Renal pelvis (tissue), 4 donors: Measurements from ENCODE around the gene DGKD. TPM values are rescaled to one million over a fixed set of nuclear protein-coding genes. Genes with fewer than 3 reads are reported as not detected.

Experiments
- DNase-seq: peaks from one replicate; pipeline ENCODE4 v3.0.0-alpha.2; 2013
- polyA plus RNA-seq, 3 donors: library from polyadenylated mRNA; unstranded; fragments of 120-200 nt; gene quantifications; one replicate each; pipeline ENCODE4 v1.2.1, GENCODE V29; 2013; ENCODE audit not compliant: insufficient read length in 3 of 3

The DGKD gene
- polyA plus RNA-seq, 3 donors = 23.5 to 37.6 (median 33.5) TPM

- no peak for DNase-seq
Measured at GRCh38 chr2:233408366-233409285, 54.3 kb downstream of the DGKD start.

DNA sequence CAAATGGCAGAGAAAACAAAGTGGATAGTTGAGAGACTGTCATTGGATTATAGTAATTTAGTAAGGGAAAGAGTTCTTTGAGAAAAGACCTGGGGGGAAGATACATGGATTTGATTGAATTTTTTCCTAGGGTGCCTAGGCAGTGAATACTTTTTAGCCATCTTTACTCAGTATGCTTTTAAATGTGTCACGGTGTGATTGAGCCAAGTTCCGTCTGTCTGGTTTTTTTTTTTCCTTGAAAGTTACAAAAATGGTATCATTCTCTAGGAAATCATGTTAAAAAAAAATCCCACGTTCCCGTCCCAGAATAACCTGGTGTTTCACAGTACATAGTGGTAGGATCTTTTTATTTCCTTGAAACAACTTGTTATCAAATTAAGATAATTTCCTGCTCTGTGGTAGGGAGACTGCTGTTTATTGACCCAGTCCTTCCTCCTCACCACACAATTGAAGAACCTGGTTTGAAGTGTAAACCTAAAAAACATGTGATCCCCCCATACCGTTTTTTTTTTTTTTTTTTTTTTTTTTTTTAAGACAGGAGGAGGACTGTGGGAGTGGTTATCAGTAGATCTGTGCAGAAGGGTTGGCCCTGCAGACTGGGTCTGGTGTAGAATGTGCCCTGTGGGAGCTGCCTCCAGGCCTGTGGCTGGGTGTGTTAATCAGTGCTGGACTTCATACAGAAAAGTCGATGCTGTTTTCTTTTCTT, 55.1 kb downstream of the DGKD start:
- no peak for DNase-seq

DNA sequence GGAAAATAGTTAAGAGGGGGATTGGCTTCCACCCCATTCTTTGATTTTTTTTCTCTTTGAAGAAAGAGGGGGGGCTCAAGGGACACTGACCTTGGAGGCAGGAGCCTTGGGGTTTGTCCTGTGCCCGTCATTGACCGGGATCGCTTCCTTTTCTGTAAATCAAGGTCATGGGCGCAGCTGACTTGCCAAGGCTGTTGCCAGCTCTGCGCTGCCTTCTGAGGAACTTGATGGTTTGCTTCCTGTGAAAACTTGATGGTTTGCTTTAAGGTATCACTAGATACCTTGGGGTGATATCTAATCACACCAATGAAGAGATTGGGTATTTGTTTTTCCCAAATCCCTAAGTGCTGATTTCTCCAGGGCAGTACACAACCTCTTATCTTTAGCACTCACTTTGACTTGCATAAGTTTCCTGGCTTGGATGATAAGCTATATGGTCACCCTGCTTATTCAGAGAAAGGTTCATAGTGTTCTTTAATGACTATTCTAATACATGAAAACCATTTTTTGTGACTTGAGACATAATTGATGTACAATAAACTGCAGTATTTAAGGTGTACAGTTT, 56.0 kb downstream of the DGKD start:
- DNase-seq = no peak

GRCh38 chr2:233411162-233411561, 56.9 kb downstream of the DGKD start:
- DNase-seq = no peak

DNA sequence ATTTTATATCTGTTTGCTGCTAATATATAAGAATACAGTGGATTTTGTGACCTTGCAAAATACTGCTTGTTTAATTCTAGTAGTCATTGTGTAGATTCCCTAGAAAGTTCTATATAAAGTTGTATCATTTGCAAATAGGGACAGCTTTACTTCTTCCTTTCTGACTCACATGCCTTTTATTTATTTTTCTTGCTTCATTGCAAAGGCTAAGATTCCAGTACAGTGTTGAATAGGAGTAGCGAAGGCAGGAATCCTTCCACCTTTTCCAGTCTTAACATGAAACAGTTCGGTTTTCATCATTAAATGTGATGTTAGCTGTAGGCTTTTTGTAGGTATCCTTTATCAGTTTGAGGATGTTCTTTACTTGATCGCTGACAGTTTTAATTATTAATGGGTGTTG, 58.1 kb downstream of the DGKD start:
- no peak for DNase-seq

DNA sequence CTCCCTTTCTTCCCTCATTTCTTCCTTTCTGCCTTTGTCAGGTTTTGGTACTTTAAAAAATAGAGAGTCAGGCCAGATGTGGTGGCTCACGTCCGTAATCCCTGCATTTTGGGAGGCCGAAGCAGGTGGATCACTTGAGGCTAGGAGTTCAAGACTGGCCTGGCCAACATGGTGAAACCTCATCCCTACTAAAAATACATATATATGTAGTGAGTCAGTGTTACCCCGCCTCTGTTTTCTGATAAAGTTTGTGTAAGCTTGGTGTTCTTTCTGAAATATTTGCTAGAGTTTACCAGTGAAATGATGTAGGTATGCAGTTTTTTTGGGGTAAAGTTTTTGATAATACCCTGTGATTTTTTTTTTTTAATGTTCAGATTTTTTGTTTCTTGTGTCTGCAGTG, 58.8 kb downstream of the DGKD start:
- DNase-seq = no peak

DNA sequence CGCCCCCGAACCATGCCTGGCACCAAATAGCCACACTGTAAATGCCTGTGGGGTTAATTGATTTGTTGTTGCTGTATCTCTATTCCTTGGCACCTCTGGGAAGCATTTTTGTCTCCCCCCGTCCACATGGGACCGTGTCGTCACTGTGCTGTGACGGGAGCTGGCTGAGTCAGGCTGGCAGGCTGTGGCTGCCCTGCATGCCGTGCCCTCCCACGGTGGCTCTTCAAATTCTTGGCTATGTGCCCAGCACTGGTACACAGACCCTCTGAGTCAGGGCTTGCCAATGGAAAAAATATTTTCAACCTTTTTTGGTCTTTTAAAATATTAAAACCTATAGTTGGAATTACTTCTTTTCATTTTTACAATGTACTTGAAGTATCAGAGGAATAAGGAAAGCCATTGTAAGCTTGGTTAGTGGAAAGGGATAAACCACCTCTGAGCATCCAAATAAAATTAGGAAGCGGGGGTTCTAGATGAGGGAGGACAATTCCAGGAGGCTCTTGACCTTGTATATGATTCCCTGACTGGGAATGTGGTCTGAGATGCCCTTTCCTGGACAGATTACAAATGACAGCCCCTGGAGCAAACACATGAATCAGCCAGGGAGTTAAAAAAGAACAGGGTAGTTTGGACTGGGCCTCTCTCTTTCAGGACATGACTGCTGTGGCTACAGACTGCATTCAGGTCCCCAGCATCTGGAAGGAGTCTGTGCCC, 59.4 kb downstream of the DGKD start:
- DNase-seq = no peak

DNA sequence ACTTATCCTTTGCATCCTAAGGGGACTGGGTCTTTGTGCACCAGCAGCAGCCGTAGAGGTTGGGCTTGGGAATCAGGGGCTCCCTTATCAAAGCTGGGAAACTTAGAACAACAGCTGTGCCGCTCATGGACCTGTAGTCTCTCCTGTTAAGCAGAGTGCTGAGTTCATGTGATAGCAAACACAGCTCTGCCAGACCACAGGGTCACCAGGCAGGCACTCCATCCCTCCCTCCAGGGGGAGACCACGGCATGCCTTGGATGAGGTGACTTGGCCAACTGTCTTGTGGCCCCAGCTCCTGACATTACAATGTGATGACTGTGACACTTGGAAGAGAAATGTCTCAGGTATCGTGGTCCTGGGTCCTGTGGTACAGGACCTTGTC, 60.0 kb downstream of the DGKD start:
- no peak for DNase-seq

DNA sequence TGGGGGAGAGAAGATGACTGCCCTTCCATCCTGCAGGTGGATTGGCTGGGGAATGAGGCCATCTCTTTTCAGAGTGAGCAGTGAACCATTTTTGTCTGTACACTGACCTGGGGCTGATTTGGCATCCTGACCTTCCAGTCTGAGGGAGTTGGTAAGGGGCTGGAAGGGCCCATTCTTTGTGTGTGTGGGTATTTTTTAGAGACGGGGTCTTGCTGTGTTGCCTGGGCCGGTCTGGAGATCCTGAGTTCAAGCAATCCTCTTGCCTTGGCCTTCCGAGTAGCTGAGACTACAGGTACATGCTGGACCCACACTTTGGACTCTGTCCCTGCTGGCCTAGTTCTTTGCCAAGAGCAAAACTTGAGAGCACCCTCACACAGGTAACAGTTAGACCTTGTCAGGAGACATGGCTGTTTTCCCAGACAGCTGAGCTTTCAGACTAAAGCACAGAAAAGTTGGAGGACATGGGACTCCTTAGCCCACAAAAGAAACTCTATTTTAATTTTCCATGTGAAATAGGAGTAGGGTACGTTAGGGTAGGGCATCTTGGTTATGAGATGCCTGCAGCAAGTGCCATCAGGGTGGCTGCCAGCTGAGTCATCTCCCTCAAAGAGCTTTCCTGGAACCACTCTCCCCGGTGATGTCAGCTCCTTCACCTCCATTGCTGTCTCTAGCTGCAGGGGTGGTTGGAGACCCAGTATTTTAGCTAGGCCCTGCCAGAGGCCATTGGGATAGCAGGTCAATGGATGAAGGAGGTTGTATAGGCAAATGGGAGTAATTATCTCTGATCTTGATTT, 60.7 kb downstream of the DGKD start:
- no peak for DNase-seq

GRCh38 chr2:233416199-233416598, 61.9 kb downstream of the DGKD start:
- no peak for DNase-seq

DNA sequence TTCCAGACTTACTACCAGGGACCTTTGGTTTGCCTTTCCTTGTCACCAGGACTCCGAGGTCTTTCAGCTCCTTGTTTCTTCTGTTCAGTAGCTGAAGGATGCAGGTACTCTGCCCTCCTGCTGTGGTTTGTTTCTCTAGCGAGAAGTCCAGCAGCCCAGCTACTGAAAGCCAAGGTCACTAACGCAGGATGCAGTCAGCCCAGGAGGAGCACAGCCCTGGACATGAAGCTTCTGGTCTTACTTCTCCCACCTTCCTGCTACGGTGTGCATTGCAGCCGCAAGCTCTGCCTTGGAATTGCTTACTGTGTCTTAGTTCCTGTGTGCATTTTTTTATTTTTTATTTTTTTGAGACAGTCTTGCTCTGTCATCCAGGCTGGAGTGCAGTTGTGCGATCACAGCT, 62.4 kb downstream of the DGKD start:
- no peak for DNase-seq

DNA sequence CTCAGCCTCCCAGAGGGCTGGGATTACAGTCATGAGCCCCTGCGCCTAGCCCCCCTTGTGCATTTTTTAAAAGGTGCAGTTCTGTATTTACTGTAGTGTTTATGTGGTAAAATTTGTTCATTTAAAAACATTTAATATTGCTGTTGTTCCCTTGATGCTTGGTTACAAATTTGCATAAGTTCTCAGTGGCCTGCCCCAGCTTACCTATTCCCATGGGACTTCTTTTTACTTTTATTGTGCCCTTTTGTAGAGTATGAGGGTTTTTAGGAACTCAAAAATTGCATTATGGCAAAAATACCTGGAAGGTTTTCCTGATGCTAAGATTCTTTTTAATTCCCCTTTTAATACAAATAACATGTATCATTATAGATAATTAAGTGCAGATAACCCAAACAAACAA, 63.0 kb downstream of the DGKD start:
- DNase-seq = no peak

GRCh38 chr2:233418052-233418760, 63.9 kb downstream of the DGKD start:
- DNase-seq = no peak

GRCh38 chr2:233418761-233419546, 64.7 kb downstream of the DGKD start:
- no peak for DNase-seq

- no peak for DNase-seq
Measured at GRCh38 chr2:233419602-233420391, 65.5 kb downstream of the DGKD start.

DNA sequence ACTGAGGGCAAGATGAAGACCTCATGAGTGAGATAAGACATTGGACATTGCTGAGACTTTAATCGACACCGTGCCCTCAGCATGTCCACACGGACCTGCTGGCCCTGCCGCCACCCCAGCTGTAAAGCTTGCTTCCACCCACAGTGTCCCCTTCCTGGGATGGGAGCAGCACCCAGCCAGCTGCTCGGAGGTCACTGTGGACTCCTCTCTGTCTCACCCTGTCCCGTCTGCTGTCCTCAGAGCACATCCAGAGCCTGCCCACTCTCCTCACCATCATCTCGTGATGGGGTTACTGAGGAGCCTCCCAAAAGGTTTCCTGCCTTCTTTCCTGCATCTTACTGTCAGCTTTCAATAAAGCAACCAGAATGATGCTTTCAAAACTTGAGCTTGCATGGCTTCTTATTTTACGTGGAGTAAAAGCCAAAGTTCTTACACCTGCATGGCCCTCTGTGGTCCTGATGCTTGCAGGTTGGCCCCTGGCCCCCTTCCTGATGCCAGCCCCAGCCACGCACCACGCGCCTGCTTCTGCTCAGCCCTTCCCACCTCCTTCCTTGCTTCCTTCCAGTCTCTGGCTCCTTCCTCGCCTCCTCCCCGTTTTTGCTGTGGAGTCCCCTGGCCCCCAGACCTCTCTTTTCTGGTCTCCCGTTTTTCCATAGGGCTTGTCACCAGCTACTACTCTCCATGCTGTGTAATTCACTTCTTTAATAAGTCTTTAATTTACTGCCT, 67.0 kb downstream of the DGKD start:
- DNase-seq = no peak

- DNase-seq = no peak
Measured at GRCh38 chr2:233422050-233422639, 67.9 kb downstream of the DGKD start.
